Mesenchymal stem cell (in vitro differentiated cells and primary cell): ENCODE data around the gene TUBA4B.

Experiments
- DNase-seq: peaks from one replicate; pipeline ENCODE4 v3.0.0-alpha.2; 2013
- H2AFZ ChIP-seq: one replicate; pipeline ENCODE4 v1.6.1; 2013; ENCODE audit warnings: low read depth, mild to moderate bottlenecking, control low read depth, inconsistent platforms, low read length, moderate library complexity
- H2AK5ac ChIP-seq: 2 replicates; pipeline ENCODE4 v1.6.1; 2013; ENCODE audit warnings: low read length, moderate library complexity, mild to moderate bottlenecking, inconsistent platforms; ENCODE audit not compliant: severe bottlenecking
- H2BK120ac ChIP-seq: one replicate; pipeline ENCODE4 v1.6.1; 2013; ENCODE audit warnings: low read depth, mild to moderate bottlenecking, inconsistent platforms, low read length, moderate library complexity
- H2BK12ac ChIP-seq, 2 experiments: one replicate each; pipeline ENCODE4 v1.6.1; 2013; ENCODE audit warnings: inconsistent platforms in 2 of 2, low read length in 2 of 2, mild to moderate bottlenecking in 2 of 2, moderate library complexity in 2 of 2, control low read depth in 1 of 2
- H2BK15ac ChIP-seq: one replicate; pipeline ENCODE4 v1.6.1; 2013; ENCODE audit warnings: mild to moderate bottlenecking, low read depth, inconsistent platforms; ENCODE audit not compliant: poor library complexity, severe bottlenecking
- H2BK5ac ChIP-seq: 2 replicates; pipeline ENCODE4 v1.6.1; 2013; ENCODE audit warnings: low read depth, mild to moderate bottlenecking, low read length, control low read depth, inconsistent platforms; ENCODE audit not compliant: poor library complexity, severe bottlenecking
- H3K14ac ChIP-seq, 2 experiments: one replicate each; pipeline ENCODE4 v1.6.1; 2013; ENCODE audit warnings: inconsistent platforms in 2 of 2, low read length in 2 of 2, control low read depth in 1 of 2, mild to moderate bottlenecking in 1 of 2, moderate library complexity in 1 of 2
- H3K18ac ChIP-seq, 2 experiments: one replicate each; pipeline ENCODE4 v1.6.1; 2013; ENCODE audit warnings: inconsistent platforms in 2 of 2, low read length in 2 of 2, control low read depth in 1 of 2, low read depth in 1 of 2, mild to moderate bottlenecking in 1 of 2
- H3K23ac ChIP-seq, 2 experiments: one replicate each; pipeline ENCODE4 v1.6.1; 2013; ENCODE audit warnings: inconsistent platforms in 2 of 2, low read length in 2 of 2, mild to moderate bottlenecking in 2 of 2, moderate library complexity in 2 of 2, control low read depth in 1 of 2
- H3K27ac ChIP-seq: 2 replicates; pipeline ENCODE4 v1.5.1; 2013; ENCODE audit warnings: mild to moderate bottlenecking, moderate library complexity, low read length, control low read depth, inconsistent platforms; ENCODE audit not compliant: poor library complexity, severe bottlenecking
- H3K27me3 ChIP-seq, 2 experiments: 2 replicates each; pipeline versions ENCODE4 v1.6.1 to v1.7.0; 2013; ENCODE audit warnings: low read length in 2 of 2, mild to moderate bottlenecking in 2 of 2, moderate library complexity in 2 of 2, control low read depth in 1 of 2, inconsistent platforms in 1 of 2; ENCODE audit not compliant: control insufficient read depth in 1 of 2, insufficient read depth in 1 of 2
- H3K36me3 ChIP-seq, 2 experiments: 2 replicates each; pipeline versions ENCODE4 v1.6.1 to v1.7.0; 2013; ENCODE audit warnings: low read length in 2 of 2, control low read depth in 1 of 2, inconsistent platforms in 1 of 2, low read depth in 1 of 2, mild to moderate bottlenecking in 1 of 2; ENCODE audit not compliant: insufficient read depth in 2 of 2, control insufficient read depth in 1 of 2
- H3K4ac ChIP-seq, 2 experiments: one replicate each; pipeline ENCODE4 v1.6.1; 2013; ENCODE audit warnings: inconsistent platforms in 2 of 2, low read length in 2 of 2, mild to moderate bottlenecking in 2 of 2, moderate library complexity in 2 of 2, control low read depth in 1 of 2, low read depth in 1 of 2
- H3K4me1 ChIP-seq: 2 replicates; pipeline ENCODE4 v1.6.1; 2013; ENCODE audit warnings: low read depth, low read length, control low read depth; ENCODE audit not compliant: control insufficient read depth, insufficient read depth
- H3K4me2 ChIP-seq: 2 replicates; pipeline ENCODE4 v1.6.1; 2013; ENCODE audit warnings: low read length, mild to moderate bottlenecking, inconsistent platforms; ENCODE audit not compliant: poor library complexity, severe bottlenecking
- H3K4me3 ChIP-seq, 2 experiments: 2 replicates each; pipeline versions ENCODE4 v1.5.1 to v1.7.0; 2013; ENCODE audit warnings: low read length in 2 of 2, mild to moderate bottlenecking in 2 of 2, control low read depth in 1 of 2, low read depth in 1 of 2; ENCODE audit not compliant: insufficient read depth in 1 of 2
- H3K79me1 ChIP-seq: replicated peaks from 2 replicates; pipeline ENCODE4 v1.6.1; 2013; ENCODE audit warnings: mild to moderate bottlenecking, control low read depth, low read length, inconsistent platforms; ENCODE audit not compliant: poor library complexity, severe bottlenecking
- H3K9ac ChIP-seq: 2 replicates; pipeline ENCODE4 v1.7.0; 2013; ENCODE audit warnings: mild to moderate bottlenecking, low read length, moderate library complexity
- H3K9me3 ChIP-seq: 2 replicates; pipeline ENCODE4 v1.7.0; 2013; ENCODE audit warnings: mild to moderate bottlenecking, low read length; ENCODE audit not compliant: control insufficient read depth
- H4K8ac ChIP-seq: one replicate; pipeline ENCODE4 v1.6.1; 2013; ENCODE audit warnings: inconsistent platforms, mild to moderate bottlenecking, low read length, moderate library complexity
- H4K91ac ChIP-seq: one replicate; pipeline ENCODE4 v1.6.1; 2013; ENCODE audit warnings: mild to moderate bottlenecking, low read length, inconsistent platforms
- WGBS: methylation state at CpG from one replicate; pipeline ENCODE4 v1.1.7; 2013; ENCODE audit warnings: mixed read lengths; 5-methylcytosine and 5-hydroxymethylcytosine counted together

Gene TUBA4B

GRCh38 chr2:219281588-219281987, 28.5 kb downstream of the TUBA4B start:
- Histone ChIP-seq H3K4me2 (no peak overlapping the region), H2BK5ac (no peak overlapping the region), H3K27ac (no peak overlapping the region), H3K4me1 (peaks cover 35% of the 10 kb centered on the region), H3K14ac (no peak overlapping the region), H4K8ac (no peak overlapping the region), H2AFZ (no peak overlapping the region), H3K9me3 (no peaks in the 10 kb centered on the region), H3K79me1 (peaks cover 20% of the 10 kb centered on the region), H3K9ac (peak overlapping the region; percentile 97), H2BK15ac (no peak overlapping the region), H2BK12ac (no peak overlapping the region), H4K91ac (no peak overlapping the region), H3K4ac (no peak overlapping the region), H3K27me3 (no peaks in the 10 kb centered on the region), H3K36me3 (peaks cover 51 to 59% of the 10 kb centered on the region in 2 experiments), H2AK5ac (no peak overlapping the region), H2BK120ac (no peak overlapping the region), H3K23ac (no peak overlapping the region), H3K4me3 (no peak overlapping the region), H3K18ac (no peak overlapping the region)
- DNase-seq: no peak
- 66% methylated on average over 8 of the region's 8 CpGs for WGBS

DNA sequence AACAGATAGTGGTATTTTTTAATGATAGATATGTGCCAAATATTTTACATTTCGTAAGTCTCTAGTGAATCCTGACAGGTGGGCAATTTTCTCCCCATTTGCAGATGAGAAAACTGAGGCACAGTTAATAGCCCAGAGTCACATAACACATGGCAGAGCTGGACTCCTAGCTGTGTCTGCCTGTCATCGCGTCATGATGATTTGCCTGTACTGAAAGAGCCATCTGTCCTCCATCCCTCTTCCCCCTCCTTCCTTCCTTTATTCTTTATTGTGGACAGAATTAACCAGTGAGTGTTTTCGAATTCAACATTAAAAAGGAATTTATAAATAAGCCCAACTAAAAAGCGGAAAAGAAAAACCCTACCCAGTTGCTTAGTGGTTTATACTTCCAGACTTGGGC, 29.3 kb downstream of the TUBA4B start:
- Histone ChIP-seq H2AFZ (no peak overlapping the region), H2BK5ac (no peak overlapping the region), H3K23ac (no peak overlapping the region), H3K18ac (no peak overlapping the region), H2BK12ac (no peak overlapping the region), H3K4me2 (no peak overlapping the region), H3K79me1 (peaks cover 20% of the 10 kb centered on the region), H4K91ac (no peak overlapping the region), H3K4me3 (no peak overlapping the region), H4K8ac (no peak overlapping the region), H3K27ac (no peak overlapping the region), H3K9me3 (no peaks in the 10 kb centered on the region), H3K36me3 (peaks cover 55 to 62% of the 10 kb centered on the region in 2 experiments), H3K4ac (no peak overlapping the region), H3K9ac (peak overlapping the region; percentile 31), H2BK120ac (no peak overlapping the region), H3K14ac (no peak overlapping the region), H2AK5ac (no peak overlapping the region), H2BK15ac (no peak overlapping the region), H3K4me1 (peaks cover 36% of the 10 kb centered on the region), H3K27me3 (no peaks in the 10 kb centered on the region)
- 96% methylated on average over 3 of the region's 5 CpGs for WGBS
- no peak for DNase-seq

GRCh38 chr2:219282943-219283581, 30.0 kb downstream of the TUBA4B start:
- no peak overlapping the region for H3K14ac ChIP-seq
- no peak overlapping the region for H2BK15ac ChIP-seq
- no peak overlapping the region for H2BK120ac ChIP-seq
- H4K8ac ChIP-seq: no peak overlapping the region
- peaks cover 55 to 62% of the 10 kb centered on the region in 2 experiments for H3K36me3 ChIP-seq
- no peak for DNase-seq
- H3K9me3 ChIP-seq: no peaks in the 10 kb centered on the region
- no peak overlapping the region for H3K9ac ChIP-seq
- H2AFZ ChIP-seq: no peak overlapping the region
- H3K27ac ChIP-seq: no peak overlapping the region
- no peaks in the 10 kb centered on the region for H3K27me3 ChIP-seq
- H3K18ac ChIP-seq: no peak overlapping the region
- no peak overlapping the region for H3K4me2 ChIP-seq
- no peak overlapping the region for H2BK12ac ChIP-seq
- H3K79me1 ChIP-seq: peaks cover 20% of the 10 kb centered on the region
- no peak overlapping the region for H4K91ac ChIP-seq
- no peak overlapping the region for H3K4me3 ChIP-seq
- H3K4ac ChIP-seq: no peak overlapping the region
- no peak overlapping the region for H2AK5ac ChIP-seq
- no peak overlapping the region for H3K23ac ChIP-seq
- H3K4me1 ChIP-seq: peaks cover 30% of the 10 kb centered on the region
- H2BK5ac ChIP-seq: no peak overlapping the region
- WGBS: 93% methylated on average over 14 of the region's 17 CpGs

- no peak for DNase-seq
- Histone ChIP-seq H3K9me3 (no peaks in the 10 kb centered on the region), H4K91ac (no peak overlapping the region), H3K4me3 (no peak overlapping the region), H3K9ac (peak overlapping the region; percentile 74), H3K4ac (no peak overlapping the region), H3K36me3 (peaks cover 55 to 62% of the 10 kb centered on the region in 2 experiments), H3K23ac (no peak overlapping the region), H3K4me2 (no peak overlapping the region), H3K79me1 (peaks cover 18% of the 10 kb centered on the region), H3K27me3 (no peaks in the 10 kb centered on the region), H3K14ac (no peak overlapping the region), H2AFZ (no peak overlapping the region), H4K8ac (no peak overlapping the region), H2BK12ac (no peak overlapping the region), H2BK15ac (no peak overlapping the region), H3K4me1 (peaks cover 30% of the 10 kb centered on the region), H3K18ac (no peak overlapping the region), H2BK5ac (no peak overlapping the region), H2BK120ac (no peak overlapping the region), H2AK5ac (no peak overlapping the region), H3K27ac (no peak overlapping the region)
- WGBS: 99% methylated on average over 16 of the region's 16 CpGs
Measured at GRCh38 chr2:219284501-219285372, 31.7 kb downstream of the TUBA4B start.
